ENCODE results near the gene FMOD. TPM values are rescaled to one million over a fixed set of nuclear protein-coding genes. Genes with fewer than 3 reads are reported as not detected.

FMOD gene
- total RNA-seq, 3 donors from 2014 or later (not counting 1 experiment from before 2014, with no cell fraction given): not detected

GRCh38 chr1:203390298-203390697, 39.4 kb upstream of the FMOD start:
- DNase-seq (no peak), ATAC-seq (no peak)
- Histone ChIP-seq H3K27ac (ENCODE audit: low read length) (no peak overlapping the region), H3K27me3 (ENCODE audit: control insufficient read depth, insufficient read depth, low read length) (no peaks in the 10 kb centered on the region), H3K4me1 (ENCODE audit: control insufficient read depth, insufficient read depth, low read length) (no peaks in the 10 kb centered on the region), H3K9me3 (ENCODE audit: control insufficient read depth, insufficient read depth, low read length) (no peaks in the 10 kb centered on the region), H3K36me3 (ENCODE audit: control insufficient read depth, insufficient read depth, low read length) (no peaks in the 10 kb centered on the region), H3K4me3 (ENCODE audit: low read length) (no peak overlapping the region)
- no peaks in the 10 kb centered on the region for H3K36me3 Mint-ChIP-seq
- intact Hi-C loops (cut with micrococcal nuclease): no loop called here
- no peak overlapping the region for H3K4me3 Mint-ChIP-seq
- WGBS (ENCODE audit: insufficient coverage): 69% methylated on average over 1 of the region's 2 CpGs
- no peaks in the 10 kb centered on the region for H3K4me1 Mint-ChIP-seq
- no peaks in the 10 kb centered on the region for H3K9me3 Mint-ChIP-seq
- H3K27ac Mint-ChIP-seq: no peak overlapping the region
- H3K27me3 Mint-ChIP-seq (ENCODE audit: low read depth in 2 of 2): peaks cover 21 to 49% of the 10 kb centered on the region in 2 donors
- no peak for TF ChIP-seq CTCF (IDR thresholded peaks at IDR 0.05)

GRCh38 chr1:203388683-203389082, 37.8 kb upstream of the FMOD start:
- Histone ChIP-seq H3K4me1 (ENCODE audit: control insufficient read depth, insufficient read depth, low read length) (no peaks in the 10 kb centered on the region), H3K27me3 (ENCODE audit: control insufficient read depth, insufficient read depth, low read length) (no peaks in the 10 kb centered on the region), H3K27ac (ENCODE audit: low read length) (no peak overlapping the region), H3K4me3 (ENCODE audit: low read length) (no peak overlapping the region), H3K36me3 (ENCODE audit: control insufficient read depth, insufficient read depth, low read length) (no peaks in the 10 kb centered on the region), H3K9me3 (ENCODE audit: control insufficient read depth, insufficient read depth, low read length) (no peaks in the 10 kb centered on the region)
- no peaks in the 10 kb centered on the region for H3K4me1 Mint-ChIP-seq
- DNase-seq: no peak
- peaks cover 17 to 54% of the 10 kb centered on the region in 2 donors for H3K27me3 Mint-ChIP-seq (ENCODE audit: low read depth in 2 of 2)
- ATAC-seq: no peak
- TF ChIP-seq CTCF (IDR thresholded peaks at IDR 0.05): no peak
- H3K4me3 Mint-ChIP-seq: no peak overlapping the region
- intact Hi-C loops (cut with micrococcal nuclease): no loop called here
- H3K36me3 Mint-ChIP-seq: no peaks in the 10 kb centered on the region
- 86% methylated on average over 3 of the region's 3 CpGs for WGBS (ENCODE audit: insufficient coverage)
- no peak overlapping the region for H3K27ac Mint-ChIP-seq
- no peaks in the 10 kb centered on the region for H3K9me3 Mint-ChIP-seq

- intact Hi-C loops (cut with micrococcal nuclease): no loop called here
- 93% methylated on average over 1 of the region's 1 CpG for WGBS (ENCODE audit: insufficient coverage)
Measured at GRCh38 chr1:203382026-203382425, 31.1 kb upstream of the FMOD start.

More at GRCh38 chr1:203382026-203382425, 31.1 kb upstream of the FMOD start:
- Histone ChIP-seq H3K27ac (ENCODE audit: low read length) (no peak overlapping the region), H3K4me3 (ENCODE audit: low read length) (no peak overlapping the region), H3K4me1 (ENCODE audit: control insufficient read depth, insufficient read depth, low read length) (no peaks in the 10 kb centered on the region), H3K27me3 (ENCODE audit: control insufficient read depth, insufficient read depth, low read length) (no peaks in the 10 kb centered on the region), H3K36me3 (ENCODE audit: control insufficient read depth, insufficient read depth, low read length) (no peaks in the 10 kb centered on the region), H3K9me3 (ENCODE audit: control insufficient read depth, insufficient read depth, low read length) (no peaks in the 10 kb centered on the region)
- peaks cover 25 to 42% of the 10 kb centered on the region in 2 donors for H3K27me3 Mint-ChIP-seq (ENCODE audit: low read depth in 2 of 2)
- no peak for TF ChIP-seq CTCF (IDR thresholded peaks at IDR 0.05)
- no peaks in the 10 kb centered on the region for H3K36me3 Mint-ChIP-seq
- no peaks in the 10 kb centered on the region for H3K4me1 Mint-ChIP-seq
- DNase-seq: no peak
- no peak overlapping the region for H3K4me3 Mint-ChIP-seq
- H3K27ac Mint-ChIP-seq: no peak overlapping the region
- no peaks in the 10 kb centered on the region for H3K9me3 Mint-ChIP-seq
- no peak for ATAC-seq
